Type B pancreatic cell (in vitro differentiated cells): ENCODE measurements around the gene KCNJ16. TPM values are rescaled to one million over a fixed set of nuclear protein-coding genes. Genes with fewer than 3 reads are reported as not detected.

Source experiments
- DNase-seq: peaks from one replicate; pipeline ENCODE4 v3.0.0; 2021; ENCODE audit warnings: mixed read lengths; ENCODE audit not compliant: unreplicated experiment; ENCODE audit errors: extremely low spot score
- H3K27ac Mint-ChIP-seq: 2 replicates; pipeline ENCODE4 v1.8.0; 2021; ENCODE audit warnings: mild to moderate bottlenecking, mixed read lengths
- H3K27me3 Mint-ChIP-seq: 2 replicates; pipeline ENCODE4 v1.8.0; 2021; ENCODE audit warnings: mixed read lengths
- H3K36me3 Mint-ChIP-seq: 2 replicates; pipeline ENCODE4 v1.8.0; 2021; ENCODE audit warnings: mixed read lengths
- H3K4me1 Mint-ChIP-seq: one replicate; pipeline ENCODE4 v1.8.0; 2021; ENCODE audit warnings: mixed read lengths; ENCODE audit not compliant: unreplicated experiment
- H3K4me3 Mint-ChIP-seq: 2 replicates; pipeline ENCODE4 v1.8.0; 2021; ENCODE audit warnings: mild to moderate bottlenecking, mixed read lengths
- H3K9me3 Mint-ChIP-seq: 2 replicates; pipeline ENCODE4 v1.8.0; 2021; ENCODE audit warnings: mixed read lengths
- CTCF ChIP-seq: fragments of 200-600 bp; sonication (generic); conservative IDR thresholded peaks from 2 replicates; pipeline ENCODE4 v1.5.0; 2021; ENCODE audit warnings: antibody characterized with exemption, mild to moderate bottlenecking
- total RNA-seq: library from RNA; stranded (reverse); gene quantifications from 2 replicates; pipeline ENCODE4 v1.2.1, GENCODE V29; 2021; ENCODE audit warnings: low replicate concordance

The KCNJ16 gene
- total RNA-seq, 1 donor from 2014 or later = 13.5 TPM

DNA sequence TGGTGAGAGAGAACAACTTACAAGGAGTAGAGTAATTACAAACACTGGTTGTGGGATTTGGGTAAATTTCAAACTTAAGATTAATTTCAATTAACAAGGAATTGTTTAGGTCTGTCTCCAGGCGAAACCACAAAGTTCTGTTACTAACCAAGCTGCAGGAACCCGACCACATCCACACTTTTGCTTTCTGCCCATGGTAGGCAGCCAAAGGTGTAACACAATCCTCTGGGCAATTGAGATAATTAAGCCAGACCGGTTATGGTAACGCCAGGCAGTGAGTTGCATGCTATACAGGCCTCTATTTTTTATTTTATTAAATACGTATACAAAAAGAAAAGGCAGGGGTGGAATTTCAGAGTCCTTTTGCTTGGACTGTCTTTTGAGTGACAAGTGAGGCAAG is 106.4 kb downstream of the KCNJ16 start:
- no peak for DNase-seq
- Mint-ChIP-seq H3K4me1 (peaks cover 11% of the 10 kb centered on the region), H3K4me3 (no peak overlapping the region), H3K9me3 (no peaks in the 10 kb centered on the region), H3K36me3 (peaks cover 9% of the 10 kb centered on the region), H3K27ac (no peak overlapping the region), H3K27me3 (no peaks in the 10 kb centered on the region)
- TF ChIP-seq CTCF = no peak

GRCh38 chr17:70181866-70182265 is 106.8 kb downstream of the KCNJ16 start:
- TF ChIP-seq CTCF = no peak
- no peak overlapping the region for H3K27ac Mint-ChIP-seq
- peaks cover 9% of the 10 kb centered on the region for H3K36me3 Mint-ChIP-seq
- H3K4me1 Mint-ChIP-seq = peaks cover 11% of the 10 kb centered on the region
- no peak overlapping the region for H3K4me3 Mint-ChIP-seq
- H3K9me3 Mint-ChIP-seq = no peaks in the 10 kb centered on the region
- no peak for DNase-seq
- no peaks in the 10 kb centered on the region for H3K27me3 Mint-ChIP-seq

DNA sequence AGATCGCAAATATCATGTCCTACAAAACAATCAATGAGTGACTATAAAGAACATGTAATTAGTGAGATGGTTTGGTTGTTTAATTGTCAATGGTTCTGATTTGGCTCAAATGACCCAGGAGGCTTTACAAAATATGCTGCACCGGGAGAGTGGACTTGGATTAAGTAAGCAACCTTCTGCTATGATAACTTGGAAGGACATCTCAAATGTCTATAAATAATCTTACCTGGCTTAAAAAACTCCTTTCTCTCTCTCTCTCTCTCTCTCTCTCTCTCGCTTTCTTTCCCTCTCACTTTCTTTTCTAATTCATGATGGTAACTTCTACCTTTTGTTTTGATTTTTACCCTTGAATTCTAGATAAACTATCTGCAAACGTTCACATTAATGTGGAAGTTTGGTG is 108.5 kb downstream of the KCNJ16 start:
- H3K4me3 Mint-ChIP-seq = no peak overlapping the region
- H3K27me3 Mint-ChIP-seq = no peaks in the 10 kb centered on the region
- no peaks in the 10 kb centered on the region for H3K9me3 Mint-ChIP-seq
- no peak for DNase-seq
- no peak for TF ChIP-seq CTCF
- H3K36me3 Mint-ChIP-seq = no peaks in the 10 kb centered on the region
- no peak overlapping the region for H3K27ac Mint-ChIP-seq
- peaks cover 11% of the 10 kb centered on the region for H3K4me1 Mint-ChIP-seq

GRCh38 chr17:70184207-70184606 is 109.2 kb downstream of the KCNJ16 start:
- DNase-seq = no peak
- Mint-ChIP-seq H3K36me3 (no peaks in the 10 kb centered on the region), H3K27ac (no peak overlapping the region), H3K9me3 (peaks cover 4% of the 10 kb centered on the region), H3K4me3 (no peak overlapping the region), H3K4me1 (peaks cover 11% of the 10 kb centered on the region), H3K27me3 (no peaks in the 10 kb centered on the region)
- TF ChIP-seq CTCF = no peak

DNA sequence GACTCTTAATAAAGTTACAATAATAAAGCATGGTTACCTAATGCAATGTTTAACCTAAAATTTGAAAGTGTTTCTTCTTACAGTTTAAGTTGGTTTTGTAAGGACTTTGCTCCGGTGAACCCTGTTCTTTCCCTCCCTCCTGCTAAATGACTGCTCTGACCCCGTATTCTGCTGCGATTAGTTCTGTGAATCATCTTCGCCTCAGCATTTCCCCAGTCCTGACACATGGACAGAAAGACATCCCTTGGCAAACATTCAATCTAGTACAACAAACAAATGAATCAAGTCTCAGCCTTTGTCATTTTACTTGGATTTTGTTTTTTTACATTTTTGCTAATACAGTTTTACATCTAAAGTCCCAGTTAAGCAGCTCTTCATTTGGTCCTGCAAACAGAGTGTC is 109.7 kb downstream of the KCNJ16 start:
- Mint-ChIP-seq H3K36me3 (no peaks in the 10 kb centered on the region), H3K9me3 (peaks cover 6% of the 10 kb centered on the region), H3K27ac (no peak overlapping the region), H3K4me1 (peaks cover 11% of the 10 kb centered on the region), H3K27me3 (no peaks in the 10 kb centered on the region), H3K4me3 (no peak overlapping the region)
- DNase-seq = no peak
- no peak for TF ChIP-seq CTCF

Other genes starting within 250 kb of the KCNJ16 start
- 7.5 and 8.6 TPM in 2 replicates for gene KCNJ2, start 94.3 kb downstream of the KCNJ16 start, total RNA-seq